NCI-H2029 treated with DMSO at 0.1 percent for 48 hours (cell line): ENCODE data around the gene RERE.

Experiments
- DNase-seq: peaks from one replicate; lab custom pipeline; 2025; lab: John Stamatoyannopoulos, UW

RERE gene

DNA sequence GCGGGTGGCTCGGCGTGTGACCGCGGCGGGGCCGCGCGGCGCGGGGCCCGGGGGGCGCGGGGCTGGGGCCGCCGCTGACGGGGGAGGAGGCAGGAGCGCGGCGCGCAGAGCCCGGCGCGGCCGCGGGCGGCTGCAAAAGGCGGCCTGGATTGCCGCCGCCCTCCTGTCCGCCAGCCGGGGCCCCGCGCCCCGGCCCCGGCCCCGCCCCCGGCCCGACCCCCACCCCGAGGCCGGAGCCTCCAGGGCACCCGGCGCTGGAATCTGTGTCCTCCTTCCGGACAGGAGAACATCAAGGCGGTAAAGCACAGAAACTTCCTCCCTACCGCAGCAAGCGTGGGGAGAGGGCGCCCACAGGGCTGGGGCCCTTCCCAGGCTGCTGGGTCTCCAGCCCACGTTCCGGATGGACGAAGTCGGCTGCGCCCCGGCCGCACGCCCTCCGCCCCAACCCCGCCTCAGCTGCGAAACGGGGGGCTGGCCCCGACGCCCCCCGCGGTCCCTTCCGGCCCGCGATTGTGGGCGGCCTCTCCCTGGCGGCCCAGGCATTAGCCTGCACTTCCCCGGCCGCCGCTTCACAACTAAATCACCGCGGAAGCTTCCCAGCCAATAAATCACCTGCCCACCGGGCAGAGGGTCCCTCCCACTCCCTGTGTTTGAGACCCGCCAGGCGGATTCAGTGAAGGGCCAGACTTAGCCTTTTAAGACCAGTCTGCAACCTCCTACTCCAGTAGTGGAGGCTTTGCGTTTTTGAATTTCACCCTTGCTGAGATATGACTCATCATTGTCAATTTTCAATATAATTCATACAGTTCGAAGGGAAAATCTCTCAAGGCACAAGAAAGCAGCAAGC is 393.5 kb downstream of the RERE start:
- DNase-seq = no peak

DNA sequence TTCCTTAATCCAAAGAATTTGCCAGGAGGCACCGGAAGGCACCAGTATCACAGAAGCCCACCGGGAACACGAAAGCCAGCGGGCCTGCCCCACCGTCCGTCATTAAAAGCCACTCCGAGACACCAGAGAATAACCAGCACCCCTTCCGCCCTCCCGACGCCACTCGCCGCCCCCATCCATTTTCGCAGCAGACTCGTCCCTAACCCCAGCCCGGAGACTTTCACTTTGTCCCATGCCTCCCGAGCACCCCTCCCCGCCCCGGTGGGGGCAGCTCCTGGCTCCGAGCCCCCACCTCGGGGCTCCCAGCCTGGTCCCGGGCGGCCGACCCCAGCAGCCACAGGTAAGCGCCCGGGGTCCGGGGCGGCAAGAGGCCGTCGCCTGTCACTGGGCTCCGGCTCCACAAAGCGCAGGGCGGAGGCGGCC is 394.2 kb downstream of the RERE start:
- no peak for DNase-seq

DNA sequence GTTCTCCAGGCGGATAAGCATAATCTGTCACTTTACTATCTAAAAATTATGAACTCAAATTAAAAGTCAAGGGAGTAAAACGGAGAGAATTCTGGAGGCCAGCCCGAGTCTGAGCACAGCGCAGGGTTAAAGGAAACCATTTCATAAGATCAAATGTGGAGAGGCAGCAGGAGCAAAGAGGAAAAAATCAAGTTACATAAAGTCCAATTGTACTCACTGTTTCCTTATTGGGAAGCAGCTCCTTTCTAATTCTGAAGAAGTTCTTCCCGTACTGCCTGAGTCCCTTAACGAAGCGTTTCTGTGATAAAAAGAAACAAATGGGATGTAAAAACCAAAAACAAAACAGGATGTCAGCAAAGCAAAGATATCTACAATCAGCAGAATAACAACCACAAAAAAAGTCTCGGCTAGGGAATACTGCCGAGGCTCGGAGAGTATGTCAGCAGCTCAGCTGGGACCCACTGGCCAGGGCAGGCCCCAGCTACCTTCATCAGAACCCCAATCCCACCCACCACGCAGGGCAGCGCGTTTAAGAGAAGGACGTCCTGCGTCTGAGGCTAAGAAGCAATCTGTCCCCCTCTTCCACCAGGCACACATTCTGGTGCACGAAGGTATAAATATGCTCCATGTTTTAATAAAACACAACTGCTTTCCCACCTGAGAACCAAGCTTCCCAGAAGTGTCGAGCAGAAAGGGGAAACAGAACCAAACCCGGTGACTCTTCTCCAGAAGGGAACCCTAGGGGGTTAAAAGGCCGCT is 394.8 kb downstream of the RERE start:
- no peak for DNase-seq

DNA sequence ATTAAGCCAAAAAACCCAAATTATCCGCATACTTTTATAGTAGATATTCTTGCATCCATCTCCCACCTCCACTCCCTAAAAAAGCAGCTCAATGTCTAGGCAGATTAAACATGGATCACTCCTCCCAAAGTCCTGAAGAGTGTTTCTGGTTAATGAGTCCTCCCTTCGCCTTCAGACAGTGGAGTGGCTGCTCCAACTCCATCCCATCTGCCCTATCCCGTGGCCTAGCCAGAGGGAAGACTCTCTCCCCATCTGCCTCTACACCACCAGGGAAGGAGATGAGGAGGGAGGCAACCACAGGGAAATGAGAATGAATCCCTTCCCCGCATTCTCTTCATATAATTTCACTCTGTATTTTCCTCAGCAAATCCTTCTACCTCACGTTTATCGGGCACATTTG is 395.7 kb downstream of the RERE start:
- no peak for DNase-seq

DNA sequence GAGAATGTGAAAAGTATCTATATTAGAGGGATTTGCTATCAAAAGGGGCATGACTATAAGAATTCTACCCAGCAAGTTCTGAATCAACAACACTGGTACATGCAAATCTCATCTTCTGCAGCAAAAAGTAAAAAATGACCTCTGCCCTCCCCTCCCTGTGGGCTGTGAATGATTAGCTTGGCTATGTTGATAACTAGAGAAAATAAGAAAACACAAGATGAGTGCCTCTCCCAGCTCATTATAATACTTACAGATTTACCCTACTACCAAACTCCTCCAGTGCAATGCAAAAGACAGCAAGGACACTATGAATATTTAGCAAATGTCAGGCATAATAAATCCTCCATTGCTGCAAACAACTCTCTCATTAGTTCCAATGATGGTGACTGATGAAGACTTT is 397.1 kb downstream of the RERE start:
- no peak for DNase-seq

DNA sequence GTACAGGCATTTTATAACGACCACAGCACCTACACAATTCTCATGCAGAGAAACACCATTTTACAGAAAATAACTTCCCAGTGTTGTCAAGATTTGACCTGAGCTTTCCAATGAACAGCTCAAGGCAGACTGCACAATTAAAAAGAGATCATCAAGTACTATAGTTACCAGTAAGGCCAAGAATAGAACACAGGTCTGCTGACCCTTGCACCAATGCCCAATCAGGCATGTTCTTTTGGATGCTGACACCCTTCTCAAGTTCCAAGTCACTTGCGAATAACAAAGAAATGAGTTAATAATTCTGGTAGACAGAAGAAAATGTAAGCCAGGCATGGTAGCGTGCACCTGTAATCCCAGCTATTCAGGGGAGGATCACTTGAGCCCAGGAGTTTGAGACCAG is 397.6 kb downstream of the RERE start:
- DNase-seq = no peak

DNA sequence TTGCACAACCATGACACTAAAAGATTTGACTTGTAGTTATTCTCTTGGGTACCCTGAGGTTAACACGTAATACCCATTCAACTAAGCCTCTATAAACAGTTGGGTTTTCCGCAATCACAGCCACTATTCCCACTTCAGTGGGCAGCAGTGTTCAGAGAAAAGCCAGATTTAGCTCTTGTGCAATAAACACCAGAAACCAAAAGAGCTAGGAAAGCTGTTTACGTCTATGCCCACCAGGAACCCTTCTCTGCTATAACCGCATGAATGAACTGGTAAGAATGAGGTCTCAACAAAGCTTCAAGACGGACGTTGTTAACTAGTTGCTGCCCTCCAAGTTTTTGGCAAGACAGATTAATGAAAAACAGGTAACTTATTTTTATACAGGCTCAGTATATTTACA is 398.3 kb downstream of the RERE start:
- no peak for DNase-seq

DNA sequence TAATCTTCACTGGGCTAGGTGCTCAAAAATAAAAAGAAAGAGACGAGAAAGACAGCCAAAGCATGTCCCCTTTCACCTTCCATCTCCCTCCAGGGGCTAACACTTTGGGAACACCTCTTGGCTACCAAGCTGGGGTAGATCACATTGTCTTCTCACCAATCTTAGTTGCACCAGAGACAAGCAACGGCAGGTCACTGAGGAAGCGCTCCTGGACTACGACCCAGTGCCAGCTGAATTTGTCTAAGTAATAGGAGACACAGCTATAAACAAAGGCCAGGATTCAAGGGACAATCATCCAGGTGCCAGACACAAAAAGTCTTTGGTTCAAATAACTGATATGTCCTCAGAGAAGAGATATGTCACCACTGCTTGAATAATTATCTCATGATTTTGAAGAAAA is 399.1 kb downstream of the RERE start:
- no peak for DNase-seq

DNA sequence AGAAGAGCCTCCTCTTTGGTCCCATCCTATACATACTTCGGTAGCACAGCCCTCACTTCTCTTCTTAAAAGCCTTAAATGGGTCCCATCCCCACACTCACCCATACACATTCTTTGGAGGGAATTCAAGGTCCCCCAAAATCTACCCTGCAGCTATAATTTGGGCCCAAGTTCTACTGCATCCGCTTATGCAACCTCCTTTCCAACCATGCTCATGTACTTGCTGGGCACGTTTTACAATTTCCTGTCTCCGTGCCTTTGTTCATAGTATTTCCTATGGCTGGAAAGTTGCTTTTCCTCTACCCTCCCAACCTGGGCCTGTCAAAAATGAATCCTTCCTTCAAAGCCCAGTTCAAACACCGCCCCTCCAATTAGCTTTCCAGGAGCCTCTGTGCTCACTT is 399.8 kb downstream of the RERE start:
- DNase-seq = no peak

DNA sequence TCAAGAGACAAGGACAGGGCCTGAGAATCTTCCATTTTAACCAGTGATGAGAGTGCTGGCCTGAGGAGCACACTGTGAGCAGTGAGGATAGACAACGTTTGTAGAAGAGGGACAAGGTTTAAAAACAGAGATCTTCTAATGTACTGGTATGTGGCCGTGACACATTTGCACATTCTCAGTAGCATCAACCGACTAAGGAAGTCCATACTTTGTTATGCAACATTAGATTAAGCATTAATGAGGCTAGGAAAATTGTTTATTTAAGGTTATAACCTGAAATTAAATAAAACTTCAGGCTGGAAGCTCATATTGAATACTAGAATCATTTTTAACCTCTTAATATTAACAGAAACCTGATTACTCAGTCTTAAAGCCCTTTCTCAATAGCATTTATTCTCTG is 400.6 kb downstream of the RERE start:
- no peak for DNase-seq

DNA sequence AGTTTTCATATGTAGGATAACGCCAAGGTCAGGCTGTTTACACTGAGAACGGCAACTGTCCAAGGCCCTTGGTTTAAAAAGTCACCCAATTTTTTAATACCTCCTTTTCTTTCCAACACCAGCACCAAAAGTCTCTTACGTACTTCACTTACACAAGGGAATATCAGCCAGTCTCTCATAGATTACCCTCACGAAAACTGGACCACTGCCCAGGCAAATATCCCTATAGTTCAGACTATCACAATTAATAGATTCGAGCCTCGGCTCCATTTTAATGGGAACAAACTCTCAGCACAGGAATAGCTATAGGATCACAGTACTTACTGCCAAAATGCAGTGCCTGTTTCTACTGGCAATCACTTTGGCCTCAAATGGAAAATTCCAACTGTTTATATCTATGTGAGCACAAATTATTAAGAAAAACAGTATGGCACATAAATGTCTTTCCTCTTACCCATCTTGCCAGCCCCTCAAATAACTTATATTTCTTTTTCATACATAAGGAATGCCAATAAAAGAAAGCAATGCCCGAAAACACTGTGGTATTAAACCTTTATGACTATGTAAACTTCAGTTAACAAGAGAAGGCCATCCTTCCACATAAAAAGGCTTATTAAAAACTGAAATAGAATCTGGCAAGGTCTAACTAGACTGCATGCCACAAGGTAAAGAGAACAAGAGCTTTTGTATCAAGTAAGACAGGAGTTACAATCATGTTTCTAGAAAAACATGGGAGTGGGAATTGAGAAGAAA is 401.7 kb downstream of the RERE start:
- no peak for DNase-seq

DNA sequence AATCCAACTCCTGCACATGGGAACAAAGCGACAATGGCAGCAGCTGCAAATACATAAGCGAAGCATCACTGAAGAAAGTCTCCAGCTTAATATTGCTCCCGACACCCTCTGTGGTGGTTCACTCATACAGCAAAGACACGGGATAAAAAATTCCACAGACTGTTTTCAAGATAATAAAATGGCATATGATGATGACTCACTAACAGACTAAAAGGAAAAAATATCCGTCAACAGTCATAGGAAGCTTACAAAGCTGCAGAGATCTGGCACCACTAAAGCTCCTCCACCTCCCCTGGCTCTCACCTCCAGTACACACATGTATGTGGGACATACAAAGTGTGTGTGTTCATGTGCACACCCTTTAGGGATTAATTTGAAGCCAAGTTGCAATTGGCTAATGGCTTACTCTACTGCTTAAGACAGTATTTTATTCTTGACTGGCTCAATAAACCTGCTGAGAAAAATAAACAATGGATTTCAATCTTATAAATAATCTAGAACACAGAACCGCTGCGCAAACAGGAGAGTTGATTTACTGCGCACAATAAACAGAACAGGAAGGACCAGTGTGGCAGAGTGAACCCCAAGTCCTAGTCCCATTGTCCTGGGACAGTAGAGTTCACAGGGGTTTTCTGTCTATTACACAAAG is 405.1 kb downstream of the RERE start:
- no peak for DNase-seq

DNA sequence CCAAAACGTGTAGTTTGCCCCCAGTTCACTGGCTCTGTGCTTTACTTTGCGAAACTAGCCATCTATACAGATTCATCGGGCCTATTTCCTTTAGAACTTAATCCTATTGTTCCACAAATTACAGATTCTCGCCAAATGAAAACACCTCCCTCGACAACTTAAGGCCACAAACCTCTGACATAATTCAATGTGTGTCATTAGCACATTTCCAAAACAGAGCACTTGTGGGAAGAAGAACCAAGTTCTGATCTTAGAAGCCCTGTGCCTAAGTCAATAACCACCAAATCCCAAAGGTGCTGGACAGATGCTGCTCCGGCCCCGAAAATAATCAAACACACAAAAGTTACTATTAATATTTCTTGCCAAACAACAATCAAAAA is 405.6 kb downstream of the RERE start:
- no peak for DNase-seq

DNA sequence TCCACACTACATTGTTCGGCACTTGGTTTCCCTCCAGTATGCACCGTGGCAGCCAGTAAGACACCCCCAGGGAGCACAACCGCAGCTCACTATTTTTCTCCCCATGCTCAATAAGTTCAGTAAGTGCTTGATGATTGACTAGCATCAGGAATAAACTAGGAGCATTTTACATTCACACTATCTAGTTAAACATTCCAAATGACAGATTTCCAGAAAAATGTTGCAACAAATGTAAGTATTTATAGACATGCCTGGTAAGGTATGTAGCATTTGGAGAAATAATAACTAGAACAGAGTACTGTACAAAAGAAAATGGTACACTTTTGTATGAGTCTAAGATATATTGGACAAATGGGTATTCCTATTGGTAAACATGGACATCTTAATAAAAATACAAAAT is 406.6 kb downstream of the RERE start:
- no peak for DNase-seq

DNA sequence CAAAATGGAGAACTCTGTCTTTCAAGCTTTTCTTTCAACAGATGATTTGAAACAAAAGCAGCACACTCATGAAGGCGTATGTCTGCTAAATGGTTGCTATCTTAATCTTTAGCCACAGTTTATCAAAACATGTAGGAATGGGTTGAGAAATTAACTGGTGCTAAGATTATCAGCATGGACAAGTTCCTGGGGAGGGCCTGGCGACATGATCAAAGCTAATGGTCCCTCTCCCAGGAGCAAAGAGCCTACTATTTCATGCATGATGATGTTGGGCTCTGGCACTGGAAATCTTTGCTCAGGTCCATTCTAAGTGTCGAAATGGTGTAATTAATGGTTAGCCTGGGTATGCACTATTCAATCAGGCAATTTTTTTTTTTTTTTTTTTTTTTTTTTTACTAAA is 407.8 kb downstream of the RERE start:
- DNase-seq = no peak

DNA sequence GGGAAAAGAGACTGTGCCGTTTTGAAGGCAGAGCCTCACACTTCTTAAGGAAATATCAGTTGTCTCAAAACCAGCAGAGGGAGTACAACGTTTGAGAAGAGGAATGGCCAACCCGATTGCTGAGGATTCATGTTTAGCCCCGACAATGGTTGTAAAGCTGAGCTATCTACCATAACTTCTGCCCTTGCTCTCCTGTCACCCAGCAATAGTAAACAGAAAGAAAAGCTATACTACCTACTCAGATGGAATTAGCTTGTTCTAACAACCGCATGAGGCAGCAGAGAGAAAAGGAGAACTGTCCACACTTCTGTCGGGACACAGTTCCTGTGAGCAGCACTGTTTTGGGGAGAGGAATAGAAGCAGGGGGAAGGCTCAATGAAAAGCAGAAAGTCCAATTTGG is 408.3 kb downstream of the RERE start:
- DNase-seq = no peak

DNA sequence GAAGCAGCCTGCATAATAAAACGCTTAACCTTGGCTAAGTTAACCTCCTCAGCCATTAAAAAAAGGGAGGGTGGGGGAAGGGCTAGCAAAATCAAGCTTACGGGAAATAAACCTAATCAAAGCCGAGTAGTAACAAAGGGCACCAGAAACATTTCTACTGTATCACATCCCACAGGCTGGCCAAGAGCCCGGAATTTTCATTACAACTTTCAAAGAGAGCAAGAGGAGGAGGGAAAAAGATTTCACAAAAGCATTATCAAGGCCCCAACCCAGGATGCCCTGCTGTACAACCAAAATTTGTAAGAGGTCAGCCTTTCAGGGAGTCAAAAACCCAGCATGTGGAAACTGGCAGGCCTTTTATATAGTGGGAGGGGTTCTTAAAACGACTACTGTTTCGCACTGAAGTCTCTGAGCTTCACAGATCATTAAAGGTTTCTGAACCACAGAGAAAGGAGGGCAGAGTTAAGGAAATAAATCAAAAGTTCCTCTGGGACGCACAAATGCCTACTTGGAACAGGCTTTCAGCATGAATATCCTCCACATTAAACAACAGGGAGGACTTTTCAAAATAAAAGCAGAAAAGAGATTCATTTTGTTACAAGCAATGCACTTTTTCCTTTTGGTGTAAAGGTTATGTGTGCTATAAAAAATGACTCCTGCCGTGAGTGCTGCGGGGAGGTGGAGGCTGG is 409.1 kb downstream of the RERE start:
- DNase-seq = no peak

DNA sequence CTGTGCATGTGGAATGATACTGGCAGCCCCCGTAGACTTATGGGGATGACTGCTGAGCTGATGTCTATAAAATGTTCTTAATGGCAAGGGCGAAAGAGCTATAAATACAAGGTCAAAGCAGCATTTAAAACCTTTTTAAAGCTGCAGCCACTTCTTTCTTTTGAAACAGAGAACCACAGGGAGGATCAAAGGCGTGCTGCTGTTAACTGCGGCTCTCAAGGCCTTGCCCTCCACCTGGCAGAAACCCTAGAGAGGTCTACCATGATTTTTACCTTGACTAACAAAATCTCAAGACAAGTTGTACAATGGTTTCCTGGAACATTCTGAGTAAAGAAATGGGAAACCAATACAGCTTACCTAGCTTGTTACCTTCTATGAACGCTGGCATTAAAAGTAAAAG is 409.8 kb downstream of the RERE start:
- no peak for DNase-seq

DNA sequence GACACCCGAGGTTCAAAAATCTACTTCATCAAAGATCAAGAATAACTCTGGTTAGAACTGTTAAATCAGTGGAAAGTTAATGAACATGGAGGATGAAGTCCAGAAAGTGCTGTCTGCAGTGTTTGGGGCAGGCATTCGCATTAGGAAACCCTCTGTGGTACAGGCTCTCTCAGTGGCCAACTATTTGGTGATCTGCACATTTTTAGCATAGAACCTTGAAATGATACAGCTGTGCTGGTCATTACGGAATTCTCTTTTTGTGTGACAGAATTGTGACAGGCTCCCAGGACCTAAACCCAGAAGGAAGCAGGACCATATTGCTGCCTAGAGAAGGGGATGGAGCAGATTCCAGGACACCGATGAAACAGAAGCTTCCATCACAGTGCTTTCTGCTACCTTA is 410.5 kb downstream of the RERE start:
- no peak for DNase-seq

DNA sequence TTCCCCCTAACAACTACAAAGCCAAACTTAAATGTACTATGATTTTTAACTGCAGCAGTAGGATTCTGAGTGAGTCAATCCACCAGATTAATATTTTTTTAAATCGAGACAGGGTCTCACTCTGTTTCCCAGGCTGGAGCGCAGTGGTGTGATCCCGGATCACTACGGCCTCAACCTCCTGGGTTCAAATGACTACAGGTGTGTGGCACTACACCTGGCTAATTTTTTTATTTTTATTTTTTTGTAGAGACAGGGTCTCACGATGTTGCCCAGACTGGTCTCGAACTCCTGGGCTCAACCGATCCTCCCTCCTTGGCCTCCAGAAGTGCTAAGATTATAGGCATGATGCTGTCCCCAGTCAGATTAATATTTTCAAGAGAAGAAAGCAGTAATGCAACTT is 411.4 kb downstream of the RERE start:
- no peak for DNase-seq

DNA sequence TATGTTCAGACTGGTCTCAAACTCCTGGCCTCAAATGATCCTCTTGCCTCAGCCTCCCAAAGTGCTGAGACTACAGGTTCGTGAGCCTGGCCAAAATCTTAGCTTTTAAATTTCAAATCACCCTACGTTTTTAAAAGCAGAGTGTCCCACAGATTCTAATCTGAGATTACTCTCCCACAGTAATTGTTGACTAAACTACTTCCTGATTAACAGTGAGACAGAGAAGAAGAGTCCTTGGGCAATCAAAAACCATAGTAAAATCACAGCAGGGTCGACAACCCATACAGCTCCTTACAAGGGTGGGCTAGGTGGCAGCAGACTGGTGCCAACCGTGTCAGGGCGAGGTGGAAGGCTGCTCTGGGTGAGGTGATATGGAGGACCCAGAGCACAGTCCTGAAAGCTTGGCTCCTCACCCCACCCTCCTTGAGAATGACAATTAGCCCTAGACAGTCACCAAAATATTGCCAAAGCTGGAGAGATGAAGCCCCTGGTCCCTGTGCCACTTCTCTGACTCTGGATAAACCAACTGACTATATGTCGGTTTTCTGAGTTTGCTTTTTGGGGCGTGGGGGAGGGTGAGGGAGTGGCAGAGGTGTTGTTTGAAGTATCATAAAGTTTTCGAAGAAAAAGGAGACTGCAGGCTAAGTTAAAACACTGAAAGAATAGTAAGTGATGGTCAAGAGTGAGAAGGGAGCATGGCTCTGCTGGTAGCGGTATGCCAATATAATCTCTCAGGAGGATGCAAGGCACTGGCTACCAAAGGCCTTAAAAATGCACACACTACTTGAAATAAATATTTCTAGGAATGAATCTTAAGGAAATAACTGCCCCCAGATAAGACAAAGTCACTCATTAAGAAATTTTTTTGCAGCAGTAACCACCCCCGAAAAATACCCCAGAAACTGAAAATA is 412.7 kb downstream of the RERE start:
- DNase-seq = no peak
